HepG2 (cell line): ENCODE measurements around the gene ZFPL1. TPM values are rescaled to one million over a fixed set of nuclear protein-coding genes. Genes with fewer than 3 reads are reported as not detected.
A peak's percentile ranks its signal among the peaks of the same experiment; 100 is the strongest.

Experiments used
- CEBPG ChIP-seq: IDR thresholded peaks from 2 replicates; pipeline ENCODE4 v1.6.1; 2016
- DZIP1 ChIP-seq: sonication (generic); formaldehyde crosslinking; IDR thresholded peaks from 2 replicates; pipeline ENCODE4 v1.5.0; 2020; ENCODE audit warnings: mild to moderate bottlenecking, missing genetic modification reagents
- KAT8 ChIP-seq: IDR thresholded peaks from 2 replicates; pipeline ENCODE4 v1.6.1; 2016; ENCODE audit warnings: missing genetic modification reagents, missing compliant biosample characterization
- MAX ChIP-seq: IDR thresholded peaks from 2 replicates; pipeline ENCODE4 v1.6.1; 2012; ENCODE audit warnings: inconsistent platforms
- MXI1 ChIP-seq: IDR thresholded peaks from 3 replicates; pipeline ENCODE4 v1.6.1; 2012; ENCODE audit warnings: low read depth, low read length, inconsistent platforms, borderline replicate concordance
- MYPOP ChIP-seq: sonication (generic); formaldehyde crosslinking; IDR thresholded peaks from 2 replicates; pipeline ENCODE4 v1.8.1; 2023; ENCODE audit warnings: mild to moderate bottlenecking, moderate library complexity, missing genetic modification reagents
- PRDM15 ChIP-seq: sonication (generic); formaldehyde crosslinking; IDR thresholded peaks from 2 replicates; pipeline ENCODE4 v1.4.0; 2020; ENCODE audit warnings: missing genetic modification reagents
- TEF ChIP-seq: sonication (generic); formaldehyde crosslinking; IDR thresholded peaks from 2 replicates; pipeline ENCODE4 v1.5.0; 2020; ENCODE audit warnings: missing genetic modification reagents
- WIZ ChIP-seq: sonication (generic); formaldehyde crosslinking; IDR thresholded peaks from 2 replicates; pipeline ENCODE4 v1.5.1; 2020; ENCODE audit warnings: mild to moderate bottlenecking, missing genetic modification reagents
- ZBTB8A ChIP-seq: sonication (generic); formaldehyde crosslinking; IDR thresholded peaks from 2 replicates; pipeline ENCODE4 v1.4.0; 2020; ENCODE audit warnings: mild to moderate bottlenecking, low read depth, missing genetic modification reagents, borderline replicate concordance
- ZNF121 ChIP-seq: sonication (generic); formaldehyde crosslinking; IDR thresholded peaks from 2 replicates; pipeline ENCODE4 v1.5.0; 2020; ENCODE audit warnings: mild to moderate bottlenecking, missing genetic modification reagents
- ZNF280B ChIP-seq: sonication (generic); formaldehyde crosslinking; IDR thresholded peaks from 2 replicates; pipeline ENCODE4 v1.5.0; 2020; ENCODE audit warnings: missing genetic modification reagents, mild to moderate bottlenecking, borderline replicate concordance
- ZNF317 ChIP-seq: sonication (generic); formaldehyde crosslinking; IDR thresholded peaks from 2 replicates; pipeline ENCODE4 v1.5.0; 2020; ENCODE audit warnings: mild to moderate bottlenecking, missing genetic modification reagents
- ZNF34 ChIP-seq: sonication (generic); formaldehyde crosslinking; IDR thresholded peaks from 2 replicates; pipeline ENCODE4 v1.4.0; 2020; ENCODE audit warnings: mild to moderate bottlenecking, missing genetic modification reagents, borderline replicate concordance
- ZNF441 ChIP-seq: sonication (generic); formaldehyde crosslinking; IDR thresholded peaks from 2 replicates; pipeline ENCODE4 v1.7.0; 2021; ENCODE audit warnings: missing genetic modification reagents, borderline replicate concordance
- ZNF543 ChIP-seq: sonication (generic); formaldehyde crosslinking; IDR thresholded peaks from 2 replicates; pipeline ENCODE4 v1.4.0; 2020; ENCODE audit warnings: mild to moderate bottlenecking, missing genetic modification reagents
- ZNF547 ChIP-seq: sonication (generic); formaldehyde crosslinking; IDR thresholded peaks from 2 replicates; pipeline ENCODE4 v1.5.1; 2020; ENCODE audit warnings: mild to moderate bottlenecking, missing genetic modification reagents
- ZNF576 ChIP-seq: sonication (generic); formaldehyde crosslinking; IDR thresholded peaks from 2 replicates; pipeline ENCODE4 v1.4.0; 2020; ENCODE audit warnings: mild to moderate bottlenecking, missing genetic modification reagents
- ZNF740 ChIP-seq: sonication (generic); formaldehyde crosslinking; IDR thresholded peaks from 2 replicates; pipeline ENCODE4 v1.4.0; 2020; ENCODE audit warnings: missing genetic modification reagents
- polyA plus RNA-seq, 8 experiments: library from polyadenylated mRNA; depleted of rRNA in 3 of 8; stranded (reverse) in 7 of 8; unstranded in 1 of 8; fragments of >200 nt; fragmentation: Illumina TruSeq in 4 of 8; extraction: Trizol in 4 of 8; gene quantifications; 2 replicates each; pipeline versions ENCODE4 v1.2.1 to v1.2.3, GENCODE V29; 2011 to 2016; ENCODE audit warnings: low read depth in 4 of 8, missing spikeins in 1 of 8, mixed read lengths in 1 of 8; ENCODE audit not compliant: insufficient read depth in 1 of 8
- total RNA-seq, 5 experiments: library from RNA; depleted of rRNA; stranded (reverse); fragments of >200 nt; fragmentation: Illumina TruSeq; extraction: Trizol; gene quantifications; 2 replicates each; pipeline ENCODE4 v1.2.3, GENCODE V29; 2016; ENCODE audit warnings: low read depth in 1 of 5

ZFPL1 gene
- total and polyA plus RNA-seq, 2 of the 13 experiments (the other 11 are each of a cell fraction or from before 2014, with no cell fraction given) = 32.2 to 56.0 TPM

GRCh38 chr11:65121447-65121864, 37.4 kb downstream of the ZFPL1 start (continued):
- TF ChIP-seq ZNF280B (CRISPR knock-in tag) (peak; percentile 5; the same call in 1 of the 2 replicates), TEF (CRISPR knock-in tag) (0 out of 2 replicates have a peak, but pooled peaks have one; percentile 10), ZNF576 (CRISPR knock-in tag) (0 out of 2 replicates have a peak, but pooled peaks have one; percentile 37), CEBPG (CRISPR knock-in tag) (no peak), MYPOP (CRISPR knock-in tag) (0 out of 2 replicates have a peak, but pooled peaks have one; percentile 11), PRDM15 (CRISPR knock-in tag) (no peak), ZBTB8A (CRISPR knock-in tag) (0 out of 2 replicates have a peak, but pooled peaks have one; percentile 59), ZNF543 (CRISPR knock-in tag) (0 out of 2 replicates have a peak, but pooled peaks have one; percentile 0), MAX (no peak), ZNF317 (CRISPR knock-in tag) (0 out of 2 replicates have a peak, but pooled peaks have one; percentile 20), KAT8 (CRISPR knock-in tag) (no peak), ZNF121 (no peak), ZNF547 (CRISPR knock-in tag) (0 out of 2 replicates have a peak, but pooled peaks have one; percentile 4), ZNF441 (0 out of 2 replicates have a peak, but pooled peaks have one; percentile 47), DZIP1 (CRISPR knock-in tag) (0 out of 2 replicates have a peak, but pooled peaks have one; percentile 54), ZNF740 (no peak), ZNF34 (CRISPR knock-in tag) (0 out of 2 replicates have a peak, but pooled peaks have one; percentile 19), MXI1 (peak; percentile 35; the same call in 1 of the 3 replicates), WIZ (CRISPR knock-in tag) (no peak)
